Esophagus (tissue), 2 donors: ENCODE measurements around the gene MACROD2. TPM values are rescaled to one million over a fixed set of nuclear protein-coding genes. Genes with fewer than 3 reads are reported as not detected.

Source experiments
- H3K27ac ChIP-seq, 2 donors: one replicate each; pipeline ENCODE4 v1.5.1; 2013; ENCODE audit warnings: low read depth in 2 of 2, mild to moderate bottlenecking in 2 of 2, inconsistent platforms in 1 of 2, low read length in 1 of 2, moderate library complexity in 1 of 2
- H3K27me3 ChIP-seq, 2 donors: one replicate each; pipeline ENCODE4 v1.6.1; 2013; ENCODE audit warnings: low read length in 2 of 2, control low read depth in 1 of 2, mild to moderate bottlenecking in 1 of 2; ENCODE audit not compliant: insufficient read depth in 2 of 2, control insufficient read depth in 1 of 2
- H3K36me3 ChIP-seq, 2 donors: one replicate each; pipeline ENCODE4 v1.6.1; 2013; ENCODE audit warnings: low read length in 1 of 2; ENCODE audit not compliant: control insufficient read depth in 2 of 2, insufficient read depth in 2 of 2
- H3K4me1 ChIP-seq, 2 donors: one replicate each; pipeline ENCODE4 v1.6.1; 2013; ENCODE audit warnings: low read length in 1 of 2; ENCODE audit not compliant: control insufficient read depth in 2 of 2, insufficient read depth in 2 of 2
- H3K4me3 ChIP-seq, 2 donors: one replicate each; pipeline ENCODE4 v1.5.1; 2013; ENCODE audit warnings: low read length in 2 of 2, mild to moderate bottlenecking in 2 of 2, low read depth in 1 of 2, moderate library complexity in 1 of 2
- H3K9me3 ChIP-seq, 2 donors: one replicate each; pipeline ENCODE4 v1.6.1; 2013; ENCODE audit warnings: mild to moderate bottlenecking in 2 of 2, low read depth in 1 of 2, low read length in 1 of 2, moderate library complexity in 1 of 2; ENCODE audit not compliant: control insufficient read depth in 2 of 2, insufficient read depth in 1 of 2
- WGBS, 2 donors: extraction: QIAGEN DNeasy Blood & Tissue Kit; methylation state at CpG; one replicate each; pipeline ENCODE4 v1.1.7; 2013; 5-methylcytosine and 5-hydroxymethylcytosine counted together
- polyA plus RNA-seq, 2 donors: library from polyadenylated mRNA; stranded (reverse); fragments of 200-250 nt; gene quantifications; one replicate each; pipeline ENCODE4 v1.2.3, GENCODE V29; 2013
- donor health status: healthy with polysubstance abuse.
- donor health status: Bipolar disorder and iron deficiency.

Gene MACROD2
- polyA plus RNA-seq, 2 donors: 0.64 to 1.9 TPM

GRCh38 chr20:14937846-14938245 is 942.5 kb downstream of the MACROD2 start:
- H3K4me1 ChIP-seq: no peaks in the 10 kb centered on the region
- WGBS, 2 donors: 84 to 87% methylated on average over 2 of the region's 2 CpGs
- H3K27ac ChIP-seq: no peak overlapping the region
- H3K4me3 ChIP-seq: no peak overlapping the region
- no peaks in the 10 kb centered on the region for H3K36me3 ChIP-seq
- no peaks in the 10 kb centered on the region for H3K27me3 ChIP-seq
- no peaks in the 10 kb centered on the region for H3K9me3 ChIP-seq

DNA sequence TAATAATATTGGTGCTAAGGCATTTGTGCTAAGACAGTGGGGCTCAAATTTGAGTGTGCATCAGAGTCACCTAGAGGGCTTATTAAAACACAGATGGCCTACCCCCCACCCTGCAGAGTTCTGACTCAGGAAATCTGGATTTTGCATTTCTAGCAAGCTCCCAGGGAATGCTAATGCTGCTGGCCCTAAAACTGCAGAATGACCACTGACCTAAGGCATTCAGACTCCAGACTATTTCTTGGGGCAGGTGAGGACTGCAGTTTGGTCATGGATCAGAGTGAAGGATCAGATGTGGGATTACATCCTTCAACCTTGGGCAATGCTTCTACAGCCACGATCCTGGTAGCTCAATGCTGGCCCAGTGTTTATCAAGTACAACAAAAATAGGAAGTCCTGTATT is 952.2 kb downstream of the MACROD2 start:
- Histone ChIP-seq H3K27ac (no peak overlapping the region), H3K27me3 (no peaks in the 10 kb centered on the region), H3K4me3 (no peak overlapping the region), H3K4me1 (no peaks in the 10 kb centered on the region), H3K36me3 (no peaks in the 10 kb centered on the region), H3K9me3 (no peaks in the 10 kb centered on the region)
- 69 to 78% methylated on average over 1 of the region's 1 CpG for WGBS, 2 donors

DNA sequence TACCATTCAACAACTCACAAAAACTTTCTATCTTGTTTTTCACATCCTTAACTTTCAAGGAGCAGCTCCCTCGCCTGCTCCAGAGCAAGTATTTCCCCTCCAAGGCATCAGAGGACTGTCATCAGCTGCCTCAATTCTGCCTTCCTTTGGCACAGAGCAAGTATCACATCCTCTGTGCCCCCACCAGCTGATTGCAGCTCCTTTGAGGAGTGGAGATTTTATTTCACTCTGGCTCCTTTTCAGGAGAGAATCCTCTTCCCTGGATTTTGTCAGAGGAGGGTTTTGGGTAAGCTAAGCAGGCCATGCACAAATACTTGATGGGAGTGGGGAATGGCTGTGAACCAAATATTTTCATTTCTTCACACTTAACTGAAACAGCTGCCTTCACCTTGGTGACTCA is 952.6 kb downstream of the MACROD2 start:
- Histone ChIP-seq H3K9me3 (no peaks in the 10 kb centered on the region), H3K27ac (no peak overlapping the region), H3K27me3 (no peaks in the 10 kb centered on the region), H3K4me1 (no peaks in the 10 kb centered on the region), H3K36me3 (no peaks in the 10 kb centered on the region), H3K4me3 (no peak overlapping the region)
- 65 to 68% methylated on average over 1 of the region's 1 CpG for WGBS, 2 donors

DNA sequence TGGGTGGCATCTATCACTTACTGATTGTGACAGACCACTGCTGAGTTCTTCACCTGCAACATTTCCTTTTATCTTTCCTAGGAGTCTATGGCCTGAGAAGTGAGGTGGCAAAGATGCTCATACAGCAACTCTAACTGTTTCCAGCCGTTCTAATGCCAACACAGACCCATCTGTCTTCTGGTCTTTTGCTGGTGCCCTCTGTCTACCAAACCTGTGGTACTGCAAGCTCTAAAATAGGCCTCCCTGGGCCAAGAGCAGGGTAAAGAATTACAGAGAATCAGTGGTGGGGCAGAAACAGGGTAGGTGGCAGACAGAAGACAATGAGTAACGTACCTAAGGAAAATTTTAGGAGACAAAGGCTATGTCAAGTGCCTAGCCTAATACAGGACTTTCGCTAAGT is 953.1 kb downstream of the MACROD2 start:
- no peaks in the 10 kb centered on the region for H3K36me3 ChIP-seq
- no peaks in the 10 kb centered on the region for H3K4me1 ChIP-seq
- 83 to 85% methylated on average over 3 of the region's 3 CpGs for WGBS, 2 donors
- no peak overlapping the region for H3K27ac ChIP-seq
- H3K9me3 ChIP-seq: no peaks in the 10 kb centered on the region
- no peak overlapping the region for H3K4me3 ChIP-seq
- H3K27me3 ChIP-seq: no peaks in the 10 kb centered on the region

GRCh38 chr20:14950633-14951032 is 955.3 kb downstream of the MACROD2 start:
- Histone ChIP-seq H3K9me3 (no peaks in the 10 kb centered on the region), H3K4me3 (no peak overlapping the region), H3K27me3 (no peaks in the 10 kb centered on the region), H3K27ac (no peak overlapping the region), H3K36me3 (no peaks in the 10 kb centered on the region), H3K4me1 (no peaks in the 10 kb centered on the region)
- 84 to 88% methylated on average over 1 of the region's 1 CpG for WGBS, 2 donors

- 92 to 94% methylated on average over 1 of the region's 1 CpG for WGBS, 2 donors
- H3K4me1 ChIP-seq: no peaks in the 10 kb centered on the region
These were observed 955.8 kb downstream of the MACROD2 start for GRCh38 chr20:14951105-14951504.

DNA sequence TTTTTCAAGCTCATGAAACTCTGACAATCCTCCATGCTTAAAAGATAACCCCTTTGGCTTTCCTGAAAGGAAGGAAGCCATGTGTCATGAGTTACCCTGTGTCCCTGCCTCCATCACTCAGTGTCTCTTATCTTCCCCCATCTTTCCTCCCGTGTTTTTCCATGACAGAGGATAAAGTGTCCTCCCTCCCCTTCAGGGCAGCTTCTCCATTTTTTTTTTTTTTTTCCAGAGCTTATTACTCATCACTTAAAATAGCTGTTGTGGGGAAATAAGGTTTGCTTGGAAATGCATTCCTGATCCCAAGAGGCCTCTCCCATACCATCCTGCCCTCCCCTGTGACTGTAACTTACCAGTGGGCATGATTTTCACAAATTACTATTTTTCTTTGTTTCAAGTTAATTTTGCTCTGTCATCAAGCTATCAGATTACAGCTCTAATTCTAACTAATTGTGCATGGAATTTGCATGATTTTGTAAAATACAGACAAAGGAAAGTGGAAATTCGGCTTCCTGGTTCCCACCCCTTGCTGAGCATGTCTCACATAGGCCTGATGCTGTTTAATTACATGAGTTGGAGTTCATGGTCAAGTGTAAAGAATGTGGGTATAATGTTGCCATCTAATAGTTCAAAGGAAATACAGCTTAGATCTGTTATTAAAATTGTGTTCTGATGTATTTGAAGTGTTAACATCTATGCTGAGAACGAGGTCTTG is 956.5 kb downstream of the MACROD2 start:
- Histone ChIP-seq H3K9me3 (no peaks in the 10 kb centered on the region), H3K4me1 (no peaks in the 10 kb centered on the region), H3K36me3 (no peaks in the 10 kb centered on the region), H3K27ac (no peak overlapping the region), H3K27me3 (no peaks in the 10 kb centered on the region), H3K4me3 (no peak overlapping the region)
- WGBS, 2 donors: 50 to 61% methylated on average over 3 of the region's 3 CpGs

More at GRCh38 chr20:14951105-14951504, 955.8 kb downstream of the MACROD2 start:
- H3K27ac ChIP-seq: no peak overlapping the region
- H3K27me3 ChIP-seq: no peaks in the 10 kb centered on the region
- H3K9me3 ChIP-seq: no peaks in the 10 kb centered on the region
- H3K36me3 ChIP-seq: no peaks in the 10 kb centered on the region
- H3K4me3 ChIP-seq: no peak overlapping the region

DNA sequence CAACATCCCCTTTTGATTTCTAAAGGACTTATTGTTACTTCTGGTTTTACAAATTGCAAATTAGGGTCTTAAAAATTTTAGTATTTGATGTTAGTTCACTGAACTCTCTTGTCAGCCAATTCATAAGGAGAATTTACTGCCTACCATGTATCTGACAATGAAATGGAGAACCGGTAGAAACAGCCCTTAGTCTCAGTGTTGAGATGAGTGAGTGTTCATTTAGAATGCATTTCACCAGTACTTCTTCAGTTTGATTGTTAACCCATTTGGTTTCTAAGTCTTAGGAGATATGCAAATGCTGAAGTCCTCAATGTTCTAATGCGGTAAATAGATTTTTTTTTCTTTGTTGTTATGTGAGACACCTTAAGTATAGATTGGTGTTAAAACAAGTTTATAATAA is 958.4 kb downstream of the MACROD2 start:
- Histone ChIP-seq H3K27ac (no peak overlapping the region), H3K36me3 (no peaks in the 10 kb centered on the region), H3K27me3 (no peaks in the 10 kb centered on the region), H3K9me3 (no peaks in the 10 kb centered on the region), H3K4me1 (no peaks in the 10 kb centered on the region), H3K4me3 (no peak overlapping the region)
- 94% methylated on average over 2 of the region's 2 CpGs for WGBS, 2 donors

DNA sequence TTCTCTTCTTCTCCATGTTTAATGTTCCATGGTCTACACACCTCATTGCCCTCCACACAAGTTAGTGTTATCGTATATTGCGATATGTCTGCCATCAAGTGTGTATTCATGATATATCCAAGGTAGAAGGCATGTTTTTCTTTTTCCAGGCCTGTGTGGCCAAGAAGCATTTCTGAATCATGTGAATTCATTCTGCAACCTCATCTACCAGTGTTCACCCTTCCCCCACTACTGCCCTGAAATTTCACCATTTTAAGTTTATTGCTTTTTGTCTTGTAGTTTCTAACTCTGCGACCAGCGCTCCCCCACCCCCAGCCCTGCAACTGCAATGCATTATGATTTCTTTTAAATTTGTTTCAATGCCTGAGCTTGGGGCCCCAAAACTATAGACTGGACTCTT is 960.1 kb downstream of the MACROD2 start:
- no peaks in the 10 kb centered on the region for H3K4me1 ChIP-seq
- no peaks in the 10 kb centered on the region for H3K9me3 ChIP-seq
- H3K27ac ChIP-seq: no peak overlapping the region
- H3K4me3 ChIP-seq: no peak overlapping the region
- WGBS, 2 donors: 94 to 97% methylated on average over 4 of the region's 4 CpGs
- no peaks in the 10 kb centered on the region for H3K36me3 ChIP-seq
- no peaks in the 10 kb centered on the region for H3K27me3 ChIP-seq

DNA sequence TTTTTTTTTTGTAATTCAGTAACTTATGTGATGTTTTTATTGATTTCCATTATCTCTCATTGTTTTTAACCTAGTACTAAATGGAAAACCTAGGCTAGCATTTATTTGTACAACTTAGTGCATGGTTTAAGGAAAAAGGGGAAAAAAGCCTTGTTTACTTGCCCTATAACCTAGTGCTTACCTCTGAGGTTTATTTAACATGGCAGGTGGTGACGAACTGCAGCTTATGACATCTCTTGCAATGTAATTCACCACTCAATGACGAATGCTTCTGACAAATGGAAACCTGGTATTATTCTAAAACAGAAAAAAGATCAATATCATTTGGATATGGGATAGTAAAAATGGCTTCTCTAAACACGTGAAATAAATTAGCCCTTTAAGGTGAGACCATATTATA is 960.7 kb downstream of the MACROD2 start:
- Histone ChIP-seq H3K4me1 (no peaks in the 10 kb centered on the region), H3K4me3 (no peak overlapping the region), H3K9me3 (no peaks in the 10 kb centered on the region), H3K27me3 (no peaks in the 10 kb centered on the region), H3K36me3 (no peaks in the 10 kb centered on the region), H3K27ac (no peak overlapping the region)
- WGBS, 2 donors: 80 to 83% methylated on average over 3 of the region's 3 CpGs
